Naive thymus-derived CD8-positive, alpha-beta T cell (primary cell): ENCODE measurements around the gene IFNAR2. TPM values are rescaled to one million over a fixed set of nuclear protein-coding genes. Genes with fewer than 3 reads are reported as not detected.

Experiments
- ATAC-seq, 2 donors: fragments of 150-1000 bp; cut with Tn5 transposase in 1 of 2; sonication (Bioruptor Pico), chemical (Tn5 transposase) in 1 of 2; 1 replicate in 1 of 2; 2 replicates in 1 of 2; pipeline ENCODE4 v1.10.0; 2021; ENCODE audit warnings: mild to moderate bottlenecking in 2 of 2, moderate library complexity in 2 of 2
- POLR2A ChIA-PET: fragments of 350-600 bp; sonication (Branson Sonifier 250); formaldehyde crosslinking; loops from one replicate; lab custom pipeline; 2021; ENCODE audit warnings: antibody characterized with exemption; lab: Charles Lee
- DNase-seq, 10 donors: peaks; one replicate each; pipeline versions ENCODE4 v3.0.0 to v3.0.0-alpha.2; 2020 to 2022
- H3K27ac Mint-ChIP-seq, 10 donors: one replicate each; pipeline ENCODE4 v1.8.0; 2020 to 2022; ENCODE audit warnings: mild to moderate bottlenecking in 10 of 10, mixed read lengths in 10 of 10, moderate library complexity in 4 of 10, inconsistent platforms in 1 of 10
- H3K27me3 Mint-ChIP-seq, 5 donors: one replicate each; pipeline ENCODE4 v1.8.0; 2021 to 2022; ENCODE audit warnings: mixed read lengths in 5 of 5
- H3K36me3 Mint-ChIP-seq, 3 donors: one replicate each; pipeline ENCODE4 v1.8.0; 2020 to 2022; ENCODE audit warnings: mixed read lengths in 3 of 3, mild to moderate bottlenecking in 2 of 3, inconsistent platforms in 1 of 3
- H3K4me1 Mint-ChIP-seq, 4 donors: one replicate each; pipeline ENCODE4 v1.8.0; 2021 to 2022; ENCODE audit warnings: mixed read lengths in 4 of 4
- H3K4me3 Mint-ChIP-seq, 10 donors: one replicate each; pipeline ENCODE4 v1.8.0; 2020 to 2022; ENCODE audit warnings: mild to moderate bottlenecking in 10 of 10, mixed read lengths in 10 of 10, moderate library complexity in 6 of 10, inconsistent platforms in 1 of 10
- H3K9me3 Mint-ChIP-seq, 9 donors: one replicate each; pipeline ENCODE4 v1.8.0; 2020 to 2022; ENCODE audit warnings: mixed read lengths in 9 of 9, mild to moderate bottlenecking in 3 of 9, inconsistent platforms in 1 of 9, moderate library complexity in 1 of 9
- polyA plus RNA-seq, 3 donors: library from polyadenylated mRNA; unstranded; fragments of 300-500 nt; fragmentation: Illumina TruSeq; gene quantifications; one replicate each; pipeline ENCODE4 v1.2.3, GENCODE V29; 2021
- total RNA-seq, 8 experiments: library from RNA in 2 of 8; stranded (reverse) in 2 of 8; gene quantifications; one replicate each; pipeline ENCODE4 v1.2.3 and lab custom pipeline; 2021 to 2026

The IFNAR2 gene
- total RNA-seq (10 to 100 TPM; 59.7 to 66.4 TPM), polyA plus RNA-seq (10 to 100 TPM; 53.9 to 72.9 (median 63.3) TPM), total RNA-seq (lab: John Stamatoyannopoulos, UW) (21.5 to 66.9 (median 29.1) reads per million in 6 experiments)

- DNase-seq (peak; percentile 41 to 83 (median 70)), ATAC-seq (peak; percentile 79 to 89)
- no peaks in the 10 kb centered on the region for H3K9me3 Mint-ChIP-seq
- POLR2A ChIA-PET: interaction anchor here (0.7 to 2.9 kb wide), 7 partner anchors 9 to 95 kb away, joined by 4 to 9 read pairs (median 5); partner anchors contain the start of genes IFNAR1 and IL10RB
- no peaks in the 10 kb centered on the region for H3K27me3 Mint-ChIP-seq
- peak within 1 kb of the TSS; percentile 85 to 98 (median 92) for H3K4me3 Mint-ChIP-seq
- H3K27ac Mint-ChIP-seq: peak within 1 kb of the TSS; percentile 85 to 98 (median 94)
- peaks cover 0 to 20% (median 1%) of the 10 kb centered on the region in 3 donors for H3K36me3 Mint-ChIP-seq
- peaks cover 29 to 60% (median 48%) of the 10 kb centered on the region in 4 donors for H3K4me1 Mint-ChIP-seq
Measured at GRCh38 chr21:33229784-33230544, at the start of gene IFNAR2. Gene IFNAR2 (plus strand): TSS chr21:33229938. CDS start chr21:33241923, 11,985 bp downstream.

DNA sequence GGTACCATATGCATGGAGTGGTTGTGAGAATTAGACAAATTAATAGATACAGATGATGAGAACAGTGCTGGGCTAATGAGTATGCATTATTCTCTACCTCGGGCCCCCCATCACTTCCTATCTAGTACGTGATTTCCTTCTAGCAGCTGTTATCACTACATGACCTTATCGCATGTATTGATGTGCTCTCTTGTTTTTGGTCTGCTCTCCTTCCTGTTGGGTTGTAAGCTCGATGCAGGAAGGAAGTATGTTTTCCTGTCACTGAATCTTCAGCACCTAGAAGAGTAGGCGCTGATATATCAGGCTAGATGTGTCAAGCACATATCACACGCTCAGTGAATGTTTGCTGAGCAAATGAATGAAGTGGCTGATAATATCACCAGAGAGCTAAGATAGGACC, 43.9 kb upstream of the IFNAR2 start:
- Mint-ChIP-seq H3K4me3 (peak overlapping the region; percentile 26 to 82 (median 72)), H3K27ac (peak overlapping the region; percentile 47 to 95 (median 84)), H3K27me3 (peaks cover 0 to 14% (median 0%) of the 10 kb centered on the region in 5 donors), H3K36me3 (no peaks in the 10 kb centered on the region), H3K9me3 (no peaks in the 10 kb centered on the region), H3K4me1 (peaks cover 30 to 45% (median 36%) of the 10 kb centered on the region in 4 donors)
- POLR2A ChIA-PET: interaction anchor here (0.7 to 2.9 kb wide), 10 partner anchors 11 to 414 kb away, joined by 3 to 17 read pairs (median 4); partner anchors contain the start of genes IFNAR1, PAXBP1, SON and TMEM50B
- DNase-seq (peak in 6 of 10 donors; percentile 15 to 71 (median 46)), ATAC-seq (peak; percentile 96 to 97)

DNA sequence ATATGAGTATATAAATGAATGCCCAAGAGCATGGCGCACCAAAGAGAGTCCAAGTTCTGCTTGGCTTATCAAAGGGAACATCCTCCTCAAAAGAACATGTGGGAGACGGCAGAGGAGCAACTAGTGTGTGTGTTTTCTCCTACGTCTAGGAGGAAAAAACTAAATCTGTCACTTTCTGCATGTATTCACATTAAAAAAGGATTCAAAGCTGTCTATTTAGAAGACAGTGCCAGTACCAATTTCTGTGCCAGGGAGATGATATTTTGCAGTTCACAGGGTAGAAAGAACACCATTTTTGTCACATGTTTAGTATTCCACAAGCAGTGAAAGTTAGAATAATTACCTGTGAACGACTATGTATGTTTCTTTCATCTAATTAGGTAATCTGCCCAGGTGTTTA, 42.5 kb upstream of the IFNAR2 start:
- POLR2A ChIA-PET: interaction anchor here (0.6 to 2.9 kb wide), 2 partner anchors 174 to 260 kb away, joined by 3 to 14 read pairs; no protein-coding TSS in a partner anchor
- H3K27me3 Mint-ChIP-seq: peaks cover 0 to 19% (median 0%) of the 10 kb centered on the region in 5 donors
- no peaks in the 10 kb centered on the region for H3K36me3 Mint-ChIP-seq
- peaks cover 34 to 45% (median 36%) of the 10 kb centered on the region in 4 donors for H3K4me1 Mint-ChIP-seq
- H3K27ac Mint-ChIP-seq: peak overlapping the region in 1 of 10 donors; percentile 68
- peaks cover 0 to 6% (median 0%) of the 10 kb centered on the region in 9 donors for H3K9me3 Mint-ChIP-seq
- ATAC-seq (no peak), DNase-seq (no peak)
- no peak overlapping the region for H3K4me3 Mint-ChIP-seq

DNA sequence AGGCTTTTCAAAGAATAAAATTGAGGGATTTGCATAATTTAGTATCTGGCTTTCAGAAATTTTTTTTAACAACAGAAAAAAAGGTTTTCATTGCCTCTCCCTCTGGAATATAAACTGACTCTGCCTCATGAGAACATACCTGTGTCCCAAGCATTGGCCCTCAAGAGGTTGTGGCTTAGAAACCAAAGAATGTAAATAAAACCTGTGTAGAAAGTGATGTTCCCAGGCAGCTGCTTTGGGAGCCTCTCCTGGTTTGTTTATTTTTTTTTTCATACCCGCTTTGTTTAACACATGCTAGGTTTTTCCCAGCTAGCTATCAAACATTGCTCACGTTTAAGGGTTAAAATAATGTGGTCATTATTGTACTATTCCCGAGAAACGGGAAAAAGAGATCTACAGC, 40.5 kb upstream of the IFNAR2 start:
- POLR2A ChIA-PET: no interaction called here

DNA sequence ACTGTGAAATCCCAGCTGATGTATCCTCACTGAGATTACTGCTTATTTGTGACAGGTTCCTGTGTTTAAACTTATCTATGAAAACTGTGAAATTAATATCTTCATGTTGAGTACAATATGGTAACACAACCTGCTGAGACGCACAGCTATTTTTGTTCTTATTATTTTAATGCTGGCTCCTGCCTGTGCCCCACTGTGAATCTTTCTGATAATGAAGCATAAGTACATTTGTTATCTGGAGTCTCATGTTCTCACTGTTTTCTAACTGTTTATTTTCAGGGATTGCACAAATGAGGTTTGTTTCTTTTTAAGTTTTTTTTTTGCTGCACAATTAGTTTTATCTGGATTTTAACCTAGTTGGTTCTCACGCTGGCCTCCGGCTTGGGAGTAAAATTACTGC, 39.9 kb upstream of the IFNAR2 start:
- H3K9me3 Mint-ChIP-seq: peaks cover 0 to 6% (median 0%) of the 10 kb centered on the region in 9 donors
- peaks cover 24 to 36% (median 33%) of the 10 kb centered on the region in 4 donors for H3K4me1 Mint-ChIP-seq
- DNase-seq (no peak), ATAC-seq (no peak)
- H3K27ac Mint-ChIP-seq: peak overlapping the region in 7 of 10 donors; percentile 19 to 70 (median 37)
- peak overlapping the region in 6 of 10 donors; percentile 18 to 62 (median 41) for H3K4me3 Mint-ChIP-seq
- POLR2A ChIA-PET: interaction anchor here (0.6 kb wide), 1 partner anchor 416 kb away, joined by 4 read pairs; no protein-coding TSS in a partner anchor
- peaks cover 0 to 14% (median 0%) of the 10 kb centered on the region in 5 donors for H3K27me3 Mint-ChIP-seq
- no peaks in the 10 kb centered on the region for H3K36me3 Mint-ChIP-seq

More for the DNA sequence above, 40.5 kb upstream of the IFNAR2 start:
- no peaks in the 10 kb centered on the region for H3K36me3 Mint-ChIP-seq
- peaks cover 0 to 14% (median 0%) of the 10 kb centered on the region in 5 donors for H3K27me3 Mint-ChIP-seq
- no peak overlapping the region for H3K4me3 Mint-ChIP-seq
- peaks cover 0 to 6% (median 0%) of the 10 kb centered on the region in 9 donors for H3K9me3 Mint-ChIP-seq
- peaks cover 26 to 40% (median 34%) of the 10 kb centered on the region in 4 donors for H3K4me1 Mint-ChIP-seq
- ATAC-seq (no peak), DNase-seq (no peak)
- H3K27ac Mint-ChIP-seq: peak overlapping the region in 3 of 10 donors; percentile 11 to 70 (median 19)

GRCh38 chr21:33196941-33197374, 32.8 kb upstream of the IFNAR2 start:
- H3K27me3 Mint-ChIP-seq: peaks cover 0 to 3% (median 0%) of the 10 kb centered on the region in 5 donors
- peak; percentile 27 to 78 (median 56) for DNase-seq
- no peaks in the 10 kb centered on the region for H3K36me3 Mint-ChIP-seq
- no peaks in the 10 kb centered on the region for H3K9me3 Mint-ChIP-seq
- peak; percentile 53 to 57 for ATAC-seq
- peaks cover 6 to 35% (median 24%) of the 10 kb centered on the region in 4 donors for H3K4me1 Mint-ChIP-seq
- no peak overlapping the region for H3K4me3 Mint-ChIP-seq
- peak overlapping the region in 1 of 10 donors; percentile 13 for H3K27ac Mint-ChIP-seq
- POLR2A ChIA-PET: interaction anchor here (0.6 to 2.8 kb wide), 7 partner anchors 11 to 257 kb away, joined by 3 to 17 read pairs (median 3); no protein-coding TSS in a partner anchor

DNA sequence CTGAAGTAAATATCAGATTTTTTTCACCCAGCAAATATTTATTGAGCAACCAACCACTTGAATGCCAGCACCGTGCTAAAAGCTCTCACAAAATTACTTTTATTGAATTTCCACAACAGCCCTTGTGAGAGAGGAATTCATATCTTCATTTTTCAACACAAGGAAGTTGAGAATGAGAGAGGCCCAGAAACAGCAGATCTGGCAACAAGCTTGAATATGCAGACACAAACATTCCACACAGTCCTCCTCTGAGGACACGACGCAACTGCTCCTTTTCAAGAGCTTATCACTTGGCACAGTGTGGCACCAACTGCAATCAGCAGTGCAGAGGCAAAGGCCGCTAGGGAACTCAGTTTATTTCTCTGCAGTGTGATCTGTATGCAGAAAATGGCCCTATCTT, 32.2 kb upstream of the IFNAR2 start:
- no peak for DNase-seq
- no peak overlapping the region for H3K4me3 Mint-ChIP-seq
- ATAC-seq: no peak
- POLR2A ChIA-PET: interaction anchor here (0.6 to 2.8 kb wide), 6 partner anchors 12 to 248 kb away, joined by 3 to 17 read pairs (median 3); no protein-coding TSS in a partner anchor
- no peak overlapping the region for H3K27ac Mint-ChIP-seq
- peaks cover 9 to 40% (median 27%) of the 10 kb centered on the region in 4 donors for H3K4me1 Mint-ChIP-seq
- no peaks in the 10 kb centered on the region for H3K9me3 Mint-ChIP-seq
- no peaks in the 10 kb centered on the region for H3K36me3 Mint-ChIP-seq
- no peaks in the 10 kb centered on the region for H3K27me3 Mint-ChIP-seq

- peak overlapping the region in 1 of 10 donors; percentile 82 for H3K27ac Mint-ChIP-seq
- no peaks in the 10 kb centered on the region for H3K27me3 Mint-ChIP-seq
- DNase-seq: no peak
- no peaks in the 10 kb centered on the region for H3K9me3 Mint-ChIP-seq
- no peak overlapping the region for H3K4me3 Mint-ChIP-seq
- H3K36me3 Mint-ChIP-seq: no peaks in the 10 kb centered on the region
- H3K4me1 Mint-ChIP-seq: peaks cover 17 to 50% (median 37%) of the 10 kb centered on the region in 4 donors
- no peak for ATAC-seq
- POLR2A ChIA-PET: interaction anchor here (0.6 kb wide), 1 partner anchor 175 kb away, joined by 5 read pairs; no protein-coding TSS in a partner anchor
Measured at GRCh38 chr21:33198346-33199099, 31.2 kb upstream of the IFNAR2 start.

DNA sequence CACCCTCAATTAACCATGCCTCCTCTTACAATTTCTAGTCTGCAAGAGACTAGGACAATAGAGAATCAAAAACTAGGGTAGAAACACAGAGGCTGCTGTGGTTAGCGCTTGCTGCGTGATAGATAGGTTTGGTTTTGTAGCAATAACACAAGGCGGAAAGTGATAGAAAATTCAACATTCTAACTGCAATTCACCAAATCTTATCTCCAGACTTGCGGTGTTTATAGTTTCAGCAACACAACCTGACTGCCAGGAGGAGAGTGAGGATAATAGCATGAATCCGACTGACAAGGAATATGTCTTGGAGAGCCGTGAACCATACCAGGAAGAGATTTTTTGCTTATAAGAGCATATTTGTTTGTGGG, 30.7 kb upstream of the IFNAR2 start:
- H3K9me3 Mint-ChIP-seq: no peaks in the 10 kb centered on the region
- peaks cover 21 to 56% (median 42%) of the 10 kb centered on the region in 4 donors for H3K4me1 Mint-ChIP-seq
- POLR2A ChIA-PET: interaction anchor here (0.6 kb wide), 1 partner anchor 174 kb away, joined by 5 read pairs; no protein-coding TSS in a partner anchor
- H3K4me3 Mint-ChIP-seq: no peak overlapping the region
- H3K27me3 Mint-ChIP-seq: no peaks in the 10 kb centered on the region
- peak overlapping the region in 1 of 10 donors; percentile 82 for H3K27ac Mint-ChIP-seq
- H3K36me3 Mint-ChIP-seq: no peaks in the 10 kb centered on the region
- ATAC-seq (no peak), DNase-seq (no peak)

DNA sequence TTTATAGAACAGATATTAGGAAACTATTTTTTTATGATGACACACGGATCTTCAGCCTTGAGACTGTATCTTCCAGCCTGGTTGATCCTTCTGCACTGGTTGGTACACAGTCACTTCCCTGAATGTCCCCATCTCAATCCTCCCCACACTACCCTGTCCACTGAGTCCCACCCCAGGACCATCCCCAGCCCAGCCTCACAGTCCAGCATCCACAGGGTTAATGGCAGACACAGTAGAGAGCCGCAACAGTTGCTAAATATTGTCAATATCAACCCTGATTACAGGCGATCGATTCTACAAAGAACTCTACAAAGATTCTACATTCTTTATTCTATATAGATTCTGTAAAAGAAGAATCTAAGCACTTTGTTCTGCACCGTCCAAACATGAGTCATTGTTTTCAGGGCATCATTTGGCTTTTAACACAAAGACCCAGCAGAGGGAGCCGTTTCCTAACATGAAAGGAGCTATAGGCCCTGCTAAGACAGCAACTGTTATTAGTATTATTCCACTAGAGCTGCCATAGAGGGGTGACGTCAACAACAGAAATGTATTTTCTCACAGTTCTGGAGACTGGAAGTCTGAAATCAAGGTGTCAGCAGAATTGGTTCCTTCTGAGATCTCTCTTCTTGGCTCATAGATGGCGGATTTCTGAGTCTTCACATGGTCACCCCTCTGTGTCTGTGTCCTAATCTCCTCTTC, 30.1 kb upstream of the IFNAR2 start:
- Mint-ChIP-seq H3K27ac (peak overlapping the region in 7 of 10 donors; percentile 57 to 84 (median 80)), H3K36me3 (no peaks in the 10 kb centered on the region), H3K27me3 (no peaks in the 10 kb centered on the region), H3K9me3 (no peaks in the 10 kb centered on the region), H3K4me3 (no peak overlapping the region), H3K4me1 (peaks cover 22 to 60% (median 46%) of the 10 kb centered on the region in 4 donors)
- POLR2A ChIA-PET: interaction anchor here (0.6 to 1.1 kb wide), 7 partner anchors 66 to 367 kb away, joined by 3 to 15 read pairs (median 3); no protein-coding TSS in a partner anchor
- ATAC-seq (peak; percentile 92), DNase-seq (peak; percentile 40 to 88 (median 80))

- H3K36me3 Mint-ChIP-seq: no peaks in the 10 kb centered on the region
- H3K27me3 Mint-ChIP-seq: no peaks in the 10 kb centered on the region
- POLR2A ChIA-PET: interaction anchor here (0.6 kb wide), 1 partner anchor 124 kb away, joined by 3 read pairs; no protein-coding TSS in a partner anchor
- peaks cover 37 to 76% (median 60%) of the 10 kb centered on the region in 4 donors for H3K4me1 Mint-ChIP-seq
- DNase-seq: no peak
- no peak overlapping the region for H3K4me3 Mint-ChIP-seq
- H3K27ac Mint-ChIP-seq: peak overlapping the region in 9 of 10 donors; percentile 31 to 82 (median 53)
- ATAC-seq: no peak
- H3K9me3 Mint-ChIP-seq: no peaks in the 10 kb centered on the region
Measured at GRCh38 chr21:33201956-33202355, 27.8 kb upstream of the IFNAR2 start.
